ENCODE measurements around the gene KHNYN.

DNA sequence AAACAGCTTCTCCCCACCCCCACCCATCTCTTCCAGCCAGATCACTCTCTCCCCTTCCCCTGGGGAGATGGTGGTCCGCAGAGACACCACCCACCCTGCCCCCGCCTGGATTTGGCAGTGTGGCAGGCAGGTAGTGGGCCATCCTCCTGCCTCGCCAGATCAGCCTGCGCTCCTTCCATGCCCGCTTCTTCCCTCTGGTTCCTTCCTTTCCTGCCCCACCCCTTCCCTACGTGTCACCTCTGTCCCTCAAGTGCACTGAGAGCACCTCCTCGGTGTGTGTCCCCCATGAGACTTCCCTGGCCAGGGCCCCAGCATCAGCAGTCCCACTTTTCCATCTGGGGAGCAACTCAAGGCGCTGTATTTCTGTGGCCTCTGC is 30.3 kb upstream of the KHNYN start:
- TF ChIP-seq EZH2phosphoT487 (IDR thresholded peaks at IDR 0.05; ENCODE audit: borderline replicate concordance, low read depth, low read length), result no peak
- TF ChIP-seq, protein P1, sequence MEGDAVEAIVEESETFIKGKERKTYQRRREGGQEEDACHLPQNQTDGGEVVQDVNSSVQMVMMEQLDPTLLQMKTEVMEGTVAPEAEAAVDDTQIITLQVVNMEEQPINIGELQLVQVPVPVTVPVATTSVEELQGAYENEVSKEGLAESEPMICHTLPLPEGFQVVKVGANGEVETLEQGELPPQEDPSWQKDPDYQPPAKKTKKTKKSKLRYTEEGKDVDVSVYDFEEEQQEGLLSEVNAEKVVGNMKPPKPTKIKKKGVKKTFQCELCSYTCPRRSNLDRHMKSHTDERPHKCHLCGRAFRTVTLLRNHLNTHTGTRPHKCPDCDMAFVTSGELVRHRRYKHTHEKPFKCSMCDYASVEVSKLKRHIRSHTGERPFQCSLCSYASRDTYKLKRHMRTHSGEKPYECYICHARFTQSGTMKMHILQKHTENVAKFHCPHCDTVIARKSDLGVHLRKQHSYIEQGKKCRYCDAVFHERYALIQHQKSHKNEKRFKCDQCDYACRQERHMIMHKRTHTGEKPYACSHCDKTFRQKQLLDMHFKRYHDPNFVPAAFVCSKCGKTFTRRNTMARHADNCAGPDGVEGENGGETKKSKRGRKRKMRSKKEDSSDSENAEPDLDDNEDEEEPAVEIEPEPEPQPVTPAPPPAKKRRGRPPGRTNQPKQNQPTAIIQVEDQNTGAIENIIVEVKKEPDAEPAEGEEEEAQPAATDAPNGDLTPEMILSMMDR (conservative IDR thresholded peaks at IDR 0.05; ENCODE audit: low read length), result no peak
